Measurements from ENCODE around the gene ANKRD33. TPM values are rescaled to one million over a fixed set of nuclear protein-coding genes. Genes with fewer than 3 reads are reported as not detected.
A peak's percentile ranks its signal among the peaks of the same experiment; 100 is the strongest.

Gene ANKRD33
- polyA plus RNA-seq, 1 of the 3 experiments (the other 2 are of a cell fraction) = not detected

- DNase-seq = peak; percentile 59
- Histone ChIP-seq H3K4me1 (ENCODE audit: control insufficient read depth in 1 of 2, insufficient read depth in 2 of 2, low read depth in 1 of 2, low read length in 1 of 2) (peaks cover 0 to 68% of the 10 kb centered on the region in 2 experiments; a peak in 2 of 4 replicates), H3F3A (replicated peaks; ENCODE audit: insufficient read depth) (no peaks in the 10 kb centered on the region), H3K4me2 (no peak overlapping the region), H3K27ac (ENCODE audit: low read depth in 2 of 2, low read length in 1 of 2) (peak overlapping the region in 1 of 2 experiments; percentile 84; a peak in 2 of 4 replicates), H3K9me2 (no peaks in the 10 kb centered on the region), H3K27me3 (ENCODE audit: insufficient read depth) (no peaks in the 10 kb centered on the region), H3K9ac (no peak overlapping the region), H4K20me1 (ENCODE audit: insufficient read depth) (no peaks in the 10 kb centered on the region), H2AFZ (ENCODE audit: low read depth) (no peak overlapping the region), H3K36me3 (replicated peaks in 1 of 2; ENCODE audit: control insufficient read depth in 1 of 2, insufficient read depth in 2 of 2, low read length in 1 of 2) (no peaks in the 10 kb centered on the region), H3K79me2 (ENCODE audit: insufficient read depth) (no peaks in the 10 kb centered on the region), H3K9me3 (no peaks in the 10 kb centered on the region), H3K4me3 (ENCODE audit: low read depth in 2 of 2, low read length in 1 of 2) (no peak overlapping the region)
- ChIA-PET POLR2A (no interaction called here), CTCF (interaction anchor here (1.1 to 6.0 kb wide), 7 partner anchors 11 to 115 kb away, joined by 4 to 23 read pairs (median 10); no protein-coding TSS in a partner anchor)
- no peak for TF ChIP-seq RFX5 (IDR thresholded peaks at IDR 0.05; ENCODE audit: low read length)
- 86% methylated on average over 3 of the region's 3 CpGs for WGBS (ENCODE audit: low lambda C conversion rate)
These were observed 22.8 kb downstream of the ANKRD33 start for GRCh38 chr12:51910691-51911090.

GRCh38 chr12:51911307-51911706 lies 23.4 kb downstream of the ANKRD33 start:
- Histone ChIP-seq H3K36me3 (replicated peaks in 1 of 2; ENCODE audit: control insufficient read depth in 1 of 2, insufficient read depth in 2 of 2, low read length in 1 of 2) (no peaks in the 10 kb centered on the region), H3K27ac (ENCODE audit: low read depth in 2 of 2, low read length in 1 of 2) (peak overlapping the region in 1 of 2 experiments; percentile 84; a peak in 2 of 4 replicates), H3K9me3 (no peaks in the 10 kb centered on the region), H3F3A (replicated peaks; ENCODE audit: insufficient read depth) (no peaks in the 10 kb centered on the region), H3K9ac (no peak overlapping the region), H3K79me2 (ENCODE audit: insufficient read depth) (no peaks in the 10 kb centered on the region), H2AFZ (ENCODE audit: low read depth) (no peak overlapping the region), H3K4me2 (no peak overlapping the region), H3K9me2 (no peaks in the 10 kb centered on the region), H4K20me1 (ENCODE audit: insufficient read depth) (no peaks in the 10 kb centered on the region), H3K4me1 (ENCODE audit: control insufficient read depth in 1 of 2, insufficient read depth in 2 of 2, low read depth in 1 of 2, low read length in 1 of 2) (peaks cover 0 to 67% of the 10 kb centered on the region in 2 experiments; a peak in 2 of 4 replicates), H3K4me3 (ENCODE audit: low read depth in 2 of 2, low read length in 1 of 2) (no peak overlapping the region), H3K27me3 (ENCODE audit: insufficient read depth) (no peaks in the 10 kb centered on the region)
- POLR2A ChIA-PET = interaction anchor here (0.8 to 1.5 kb wide), 3 partner anchors 21 to 75 kb away, joined by 3 to 4 read pairs (median 4); no protein-coding TSS in a partner anchor
- no peak for TF ChIP-seq EZH2phosphoT487 (IDR thresholded peaks at IDR 0.05; ENCODE audit: borderline replicate concordance, low read depth)
- no peak for TF ChIP-seq USF2 (IDR thresholded peaks at IDR 0.05; ENCODE audit: borderline replicate concordance, low read depth, low read length)
- TF ChIP-seq ZBTB33 (IDR thresholded peaks at IDR 0.05; ENCODE audit: borderline replicate concordance, low read depth) = no peak
- TF ChIP-seq SMC3 (IDR thresholded peaks at IDR 0.05; ENCODE audit: low read depth, low read length) = no peak
- TF ChIP-seq CHD2 (IDR thresholded peaks at IDR 0.05; ENCODE audit: low read length, partially characterized antibody) = no peak
- no peak for TF ChIP-seq TCF12 (IDR thresholded peaks at IDR 0.05)
- no peak for TF ChIP-seq RFX5 (IDR thresholded peaks at IDR 0.05; ENCODE audit: low read length)
- no peak for TF ChIP-seq NRF1 (IDR thresholded peaks at IDR 0.05; ENCODE audit: low read depth, low read length)
- no peak for TF ChIP-seq PBX3 (IDR thresholded peaks at IDR 0.05)
- no peak for TF ChIP-seq FOXM1 (IDR thresholded peaks at IDR 0.05; ENCODE audit: low read depth)
- TF ChIP-seq, protein P1, sequence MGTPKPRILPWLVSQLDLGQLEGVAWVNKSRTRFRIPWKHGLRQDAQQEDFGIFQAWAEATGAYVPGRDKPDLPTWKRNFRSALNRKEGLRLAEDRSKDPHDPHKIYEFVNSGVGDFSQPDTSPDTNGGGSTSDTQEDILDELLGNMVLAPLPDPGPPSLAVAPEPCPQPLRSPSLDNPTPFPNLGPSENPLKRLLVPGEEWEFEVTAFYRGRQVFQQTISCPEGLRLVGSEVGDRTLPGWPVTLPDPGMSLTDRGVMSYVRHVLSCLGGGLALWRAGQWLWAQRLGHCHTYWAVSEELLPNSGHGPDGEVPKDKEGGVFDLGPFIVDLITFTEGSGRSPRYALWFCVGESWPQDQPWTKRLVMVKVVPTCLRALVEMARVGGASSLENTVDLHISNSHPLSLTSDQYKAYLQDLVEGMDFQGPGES (IDR thresholded peaks at IDR 0.05; ENCODE audit: low read depth, low read length) = no peak
- no peak for TF ChIP-seq TAF1 (IDR thresholded peaks at IDR 0.05; ENCODE audit: borderline replicate concordance, low read depth, low read length)
- no peak for DNase-seq
- CTCF ChIA-PET = interaction anchor here (0.6 to 6.0 kb wide), 11 partner anchors 11 to 301 kb away, joined by 3 to 28 read pairs (median 10); no protein-coding TSS in a partner anchor
- 70% methylated on average over 6 of the region's 6 CpGs for WGBS (ENCODE audit: low lambda C conversion rate)

All from SK-N-SH (cell line).